Brain pericyte (primary cell): ENCODE data around the gene SBK2.

Experiments
- DNase-seq: peaks from one replicate; pipeline ENCODE4 v3.0.0-alpha.2; 2012; ENCODE audit warnings: low read depth, low spot score

SBK2 gene

DNA sequence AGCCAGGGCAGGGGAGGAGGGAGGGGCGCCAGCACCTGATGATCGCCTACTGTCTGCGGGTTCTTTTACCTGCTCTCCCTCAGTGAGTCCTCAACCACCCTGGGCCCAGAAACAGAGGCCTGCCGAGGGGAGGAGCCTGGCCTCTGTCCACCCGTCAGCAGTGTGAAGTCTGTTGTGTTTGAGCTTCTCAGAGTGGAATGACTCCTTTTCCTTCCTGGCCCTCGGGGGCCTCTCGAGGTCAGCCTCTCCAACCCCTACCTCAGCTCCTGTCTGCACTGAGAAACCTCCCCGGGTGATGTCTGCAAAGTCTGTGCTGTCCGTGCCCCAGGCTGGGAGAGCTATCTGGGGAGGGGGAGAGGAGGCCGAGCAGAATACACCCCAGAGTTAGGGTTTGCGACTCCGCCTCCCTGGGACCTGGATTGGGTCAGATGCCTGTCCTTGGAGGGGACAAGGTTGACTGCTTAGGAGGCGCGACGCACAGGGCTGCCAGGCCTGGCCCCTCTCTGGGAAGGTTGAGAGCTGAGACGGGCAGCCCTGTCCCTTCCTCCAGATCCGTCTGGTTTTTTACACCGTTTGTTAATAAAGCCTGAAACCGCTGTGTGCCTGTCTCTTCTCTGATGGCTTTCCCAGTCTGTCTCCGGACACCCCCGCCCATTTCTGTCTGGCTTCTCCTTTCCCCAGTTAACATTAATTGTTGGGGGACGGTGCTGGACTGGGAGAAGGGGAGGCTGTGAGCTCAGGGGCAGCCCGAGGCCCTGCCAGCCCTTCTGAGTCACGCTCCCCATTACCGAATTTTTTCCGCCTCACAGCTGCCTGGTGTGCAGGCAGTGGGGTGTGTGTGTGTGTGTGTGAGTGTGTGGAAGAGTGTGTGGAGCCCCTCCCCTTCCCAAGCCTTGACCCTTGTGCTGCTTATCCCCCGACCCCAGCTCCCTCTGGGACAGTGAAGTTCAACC, 49.7 kb downstream of the SBK2 start:
- DNase-seq: peak; percentile 63

DNA sequence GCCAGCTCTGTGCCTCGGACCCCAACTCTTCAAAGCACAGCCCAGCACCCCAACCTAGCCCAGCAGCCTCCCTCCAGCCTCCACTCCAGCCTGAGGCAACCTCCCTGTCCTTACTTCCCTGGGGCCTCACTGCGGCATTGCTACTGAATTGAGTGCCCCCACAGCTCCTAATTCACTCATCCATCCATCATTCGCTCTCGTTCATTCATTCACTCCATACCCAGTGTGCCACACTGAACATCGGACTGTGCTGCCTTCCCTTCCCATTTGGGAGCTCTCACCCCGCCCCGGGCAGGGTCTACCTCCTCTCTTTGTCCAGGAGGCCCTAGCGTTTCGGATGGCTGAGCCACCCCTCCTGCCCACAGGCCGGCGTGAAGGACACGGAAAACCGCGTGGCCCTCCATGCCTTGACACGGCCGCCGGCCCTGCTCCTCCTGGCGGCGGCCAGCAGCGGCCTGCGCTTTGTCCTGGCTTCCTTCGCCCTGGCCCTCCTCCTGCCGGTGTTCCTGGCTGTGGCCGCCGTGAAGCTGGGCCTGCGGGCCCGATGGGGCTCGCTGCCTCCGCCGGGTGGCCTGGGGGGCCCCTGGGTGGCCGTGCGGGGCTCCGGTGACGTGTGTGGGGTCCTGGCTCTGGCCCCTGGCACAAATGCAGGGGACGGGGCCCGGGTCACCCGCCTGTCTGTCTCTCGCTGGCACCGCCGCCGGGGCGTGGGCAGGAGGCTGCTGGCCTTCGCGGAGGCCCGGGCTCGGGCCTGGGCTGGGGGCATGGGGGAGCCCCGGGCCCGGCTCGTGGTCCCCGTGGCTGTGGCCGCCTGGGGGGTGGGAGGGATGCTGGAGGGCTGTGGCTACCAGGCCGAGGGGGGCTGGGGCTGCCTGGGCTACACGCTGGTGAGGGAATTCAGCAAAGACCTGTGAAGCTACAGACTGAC, 50.6 kb downstream of the SBK2 start:
- DNase-seq: no peak

DNA sequence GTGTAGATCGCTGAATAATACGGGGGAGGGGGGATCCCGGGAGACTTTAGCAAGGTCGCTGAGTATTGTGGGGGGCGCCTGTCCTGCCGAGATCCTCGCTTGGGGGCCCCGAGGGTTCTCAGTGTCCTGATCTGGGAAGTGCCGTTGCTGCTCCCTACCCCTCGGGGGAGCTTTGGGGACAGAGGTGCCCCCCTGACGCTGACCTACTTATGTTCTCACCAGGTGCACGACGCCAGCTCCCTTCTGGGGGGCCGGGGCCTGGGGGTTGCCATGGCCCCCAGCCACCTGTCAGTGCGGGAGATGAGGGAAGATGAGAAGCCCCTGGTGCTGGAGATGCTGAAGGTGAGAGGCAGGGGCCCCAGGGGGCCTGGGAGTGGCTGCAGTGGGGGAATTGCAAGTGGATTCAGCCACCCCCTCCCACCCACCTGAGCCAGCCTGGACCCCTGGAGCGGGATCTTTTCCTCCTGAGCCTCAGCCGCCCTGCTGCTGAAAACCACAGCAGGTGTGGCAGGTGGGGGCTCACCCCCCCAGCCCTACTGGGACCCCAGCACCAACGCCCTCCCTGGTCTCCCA, 51.4 kb downstream of the SBK2 start:
- no peak for DNase-seq

DNA sequence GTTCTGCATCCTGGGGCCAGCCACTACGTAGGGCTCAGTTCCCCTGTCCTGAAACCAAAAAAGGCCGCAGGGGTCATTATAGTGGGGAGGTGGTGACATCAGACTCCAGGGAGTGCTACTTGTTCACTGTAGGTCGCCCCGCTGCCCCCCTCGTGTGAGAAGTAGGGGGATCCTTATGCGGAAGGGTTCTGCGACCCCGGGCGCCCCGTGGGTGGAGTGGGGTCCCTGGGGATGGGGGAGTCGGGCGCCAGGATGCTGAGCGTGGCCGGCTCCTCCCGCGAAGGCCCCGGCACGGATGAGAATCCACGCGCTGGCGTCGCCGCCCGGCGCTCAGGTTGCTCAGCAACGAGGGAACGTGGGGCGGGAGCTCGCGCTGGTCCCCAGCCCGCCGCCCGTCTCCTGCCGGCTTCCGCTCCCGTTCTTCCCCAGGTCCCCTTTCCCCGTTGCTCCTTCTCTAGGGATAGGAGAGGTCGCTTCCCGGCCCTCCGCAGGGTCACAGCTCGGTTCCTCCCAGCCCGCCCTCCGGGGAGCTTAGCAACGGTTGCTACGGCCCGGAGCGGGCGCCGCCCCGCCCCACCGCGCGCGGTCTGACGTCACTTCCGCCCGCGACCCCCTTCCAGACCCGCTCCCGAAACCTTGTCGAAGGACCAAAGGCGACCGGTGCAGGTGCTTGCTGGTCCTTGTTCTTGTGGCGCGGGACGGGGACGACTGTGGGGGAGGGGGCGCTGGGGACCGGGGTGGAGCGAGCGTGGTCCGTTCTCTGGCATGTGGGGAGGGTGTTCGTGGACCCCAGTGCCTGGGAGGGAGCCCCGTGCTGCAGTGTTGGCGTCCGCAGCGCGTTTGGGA, 52.1 kb downstream of the SBK2 start, which contains the start of gene NAT14:
NAT14 (plus strand) TSS at position 596 of the 846 bp plus-strand sequence. CDS start 521 bp downstream, outside the sequence.
- DNase-seq: no peak

DNA sequence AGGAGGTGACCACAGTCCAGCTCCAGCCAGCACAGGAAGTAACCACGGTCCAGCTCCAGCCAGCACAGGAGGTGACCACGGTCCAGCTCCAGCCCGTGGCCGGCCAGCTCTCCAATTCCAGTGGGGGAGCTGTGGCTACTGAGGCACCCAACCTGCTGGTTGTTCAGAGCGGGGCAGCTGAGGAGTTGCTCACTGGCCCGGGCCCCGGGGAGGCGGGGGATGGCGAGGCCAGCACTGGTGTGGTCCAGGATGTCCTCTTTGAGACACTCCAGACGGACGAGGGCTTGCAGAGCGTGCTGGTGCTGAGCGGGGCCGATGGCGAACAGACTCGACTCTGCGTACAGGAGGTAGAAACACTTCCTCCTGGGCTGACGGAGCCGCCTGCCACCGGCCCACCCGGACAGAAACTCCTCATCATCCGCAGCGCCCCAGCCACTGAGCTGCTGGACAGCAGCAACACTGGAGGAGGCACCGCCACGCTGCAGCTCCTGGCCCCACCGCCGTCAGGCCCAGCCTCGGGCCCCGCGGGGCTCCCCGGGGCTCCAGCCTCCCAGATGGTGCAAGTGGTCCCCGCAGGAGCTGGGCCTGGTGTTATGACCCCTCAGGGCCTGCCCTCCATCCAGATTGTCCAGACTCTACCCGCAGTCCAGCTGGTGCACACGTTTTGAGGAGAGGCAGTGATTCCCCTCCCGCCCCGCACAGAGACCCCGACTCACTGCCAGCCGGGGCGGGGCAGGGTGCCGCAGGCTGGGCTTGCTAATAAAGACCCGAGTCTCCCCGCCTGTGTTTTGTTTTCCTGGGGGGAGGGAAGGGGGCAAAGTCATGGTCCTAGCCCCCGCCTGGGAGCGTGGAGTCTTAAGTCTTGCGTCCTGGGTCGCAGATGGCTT, 53.0 kb downstream of the SBK2 start:
- no peak for DNase-seq

DNA sequence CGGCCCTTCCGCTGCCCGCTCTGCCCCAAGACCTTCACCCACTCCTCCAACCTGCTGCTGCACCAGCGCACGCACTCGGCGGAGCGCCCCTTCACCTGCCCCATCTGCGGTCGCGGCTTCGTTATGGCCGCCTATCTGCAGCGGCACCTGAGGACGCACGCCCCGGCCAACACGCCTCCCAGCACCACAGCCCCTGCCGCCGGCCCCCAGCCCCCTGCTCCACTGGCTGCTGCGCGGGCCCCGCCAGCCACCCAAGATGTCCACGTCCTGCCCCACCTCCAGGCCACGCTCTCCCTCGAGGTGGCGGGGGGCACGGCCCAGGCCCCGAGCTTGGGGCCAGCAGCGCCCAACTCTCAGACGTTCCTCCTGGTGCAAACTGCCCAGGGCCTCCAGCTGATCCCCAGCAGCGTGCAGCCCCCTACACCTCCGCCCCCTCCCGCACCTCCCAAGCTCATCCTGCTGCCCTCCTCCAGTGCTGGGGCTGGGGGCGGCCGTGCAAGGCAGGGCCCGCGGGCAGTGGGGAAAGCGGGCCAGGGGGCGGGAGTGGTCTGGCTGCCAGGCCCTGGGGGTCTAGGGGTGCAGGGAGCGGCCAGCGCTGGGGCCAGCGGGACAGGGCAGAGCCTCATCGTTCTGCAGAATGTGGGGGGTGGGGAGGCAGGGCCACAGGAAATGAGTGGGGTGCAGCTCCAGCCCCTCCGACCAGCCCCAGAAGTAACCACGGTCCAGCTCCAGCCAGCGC, 53.8 kb downstream of the SBK2 start:
- no peak for DNase-seq

DNA sequence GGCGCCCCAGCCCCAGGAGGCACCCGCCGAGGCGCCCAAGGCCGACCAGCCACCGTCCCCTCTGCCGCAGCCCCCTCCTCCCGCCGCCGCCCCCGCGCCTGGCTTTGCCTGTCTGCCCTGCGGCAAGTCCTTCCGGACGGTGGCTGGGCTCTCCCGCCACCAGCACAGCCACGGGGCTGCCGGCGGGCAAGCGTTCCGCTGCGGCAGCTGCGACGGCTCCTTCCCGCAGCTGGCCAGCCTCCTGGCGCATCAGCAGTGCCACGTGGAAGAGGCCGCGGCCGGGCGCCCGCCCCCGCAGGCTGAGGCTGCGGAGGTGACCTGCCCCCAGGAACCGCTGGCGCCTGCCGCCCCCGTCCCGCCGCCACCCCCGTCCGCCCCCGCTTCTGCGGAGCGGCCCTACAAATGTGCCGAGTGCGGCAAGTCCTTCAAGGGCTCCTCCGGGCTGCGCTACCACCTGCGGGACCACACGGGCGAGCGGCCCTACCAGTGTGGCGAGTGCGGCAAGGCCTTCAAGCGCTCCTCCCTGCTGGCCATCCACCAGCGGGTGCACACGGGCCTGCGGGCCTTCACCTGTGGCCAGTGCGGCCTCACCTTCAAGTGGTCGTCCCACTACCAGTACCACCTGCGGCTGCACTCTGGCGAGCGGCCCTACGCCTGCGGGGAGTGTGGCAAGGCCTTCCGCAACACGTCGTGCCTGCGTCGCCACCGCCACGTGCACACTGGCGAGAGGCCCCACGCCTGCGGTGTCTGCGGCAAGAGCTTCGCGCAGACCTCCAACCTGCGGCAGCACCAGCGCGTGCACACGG, 54.6 kb downstream of the SBK2 start:
- DNase-seq: no peak

DNA sequence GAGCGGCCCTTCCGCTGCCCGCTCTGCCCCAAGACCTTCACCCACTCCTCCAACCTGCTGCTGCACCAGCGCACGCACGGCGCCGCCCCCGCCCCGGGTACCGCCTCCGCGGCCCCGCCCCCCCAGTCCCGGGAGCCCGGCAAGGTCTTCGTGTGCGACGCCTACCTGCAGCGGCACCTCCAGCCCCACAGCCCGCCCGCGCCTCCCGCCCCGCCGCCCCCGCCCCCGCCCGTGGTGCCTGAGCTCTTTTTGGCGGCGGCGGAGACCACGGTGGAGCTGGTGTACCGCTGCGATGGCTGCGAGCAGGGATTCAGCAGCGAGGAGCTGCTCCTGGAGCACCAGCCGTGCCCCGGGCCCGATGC, 55.2 kb downstream of the SBK2 start:
- no peak for DNase-seq

DNA sequence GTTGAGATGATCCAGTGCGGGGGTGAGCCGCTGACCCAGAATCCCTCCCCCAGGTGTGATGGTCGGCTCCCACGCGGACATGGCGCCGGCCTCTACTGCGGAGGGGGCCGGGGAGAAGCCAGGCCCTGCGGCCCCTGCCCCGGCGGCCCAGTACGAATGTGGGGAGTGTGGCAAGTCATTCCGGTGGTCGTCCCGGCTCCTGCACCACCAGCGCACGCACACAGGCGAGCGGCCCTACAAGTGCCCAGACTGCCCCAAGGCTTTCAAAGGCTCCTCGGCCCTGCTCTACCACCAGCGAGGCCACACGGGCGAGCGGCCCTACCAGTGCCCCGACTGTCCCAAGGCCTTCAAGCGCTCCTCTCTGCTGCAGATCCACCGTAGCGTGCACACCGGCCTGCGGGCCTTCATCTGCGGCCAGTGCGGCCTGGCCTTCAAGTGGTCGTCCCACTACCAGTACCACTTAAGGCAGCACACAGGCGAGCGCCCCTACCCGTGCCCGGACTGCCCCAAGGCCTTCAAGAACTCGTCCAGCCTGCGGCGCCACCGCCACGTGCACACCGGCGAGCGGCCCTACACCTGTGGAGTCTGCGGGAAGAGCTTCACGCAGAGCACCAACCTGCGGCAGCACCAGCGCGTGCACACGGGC, 55.7 kb downstream of the SBK2 start:
- DNase-seq: no peak

DNA sequence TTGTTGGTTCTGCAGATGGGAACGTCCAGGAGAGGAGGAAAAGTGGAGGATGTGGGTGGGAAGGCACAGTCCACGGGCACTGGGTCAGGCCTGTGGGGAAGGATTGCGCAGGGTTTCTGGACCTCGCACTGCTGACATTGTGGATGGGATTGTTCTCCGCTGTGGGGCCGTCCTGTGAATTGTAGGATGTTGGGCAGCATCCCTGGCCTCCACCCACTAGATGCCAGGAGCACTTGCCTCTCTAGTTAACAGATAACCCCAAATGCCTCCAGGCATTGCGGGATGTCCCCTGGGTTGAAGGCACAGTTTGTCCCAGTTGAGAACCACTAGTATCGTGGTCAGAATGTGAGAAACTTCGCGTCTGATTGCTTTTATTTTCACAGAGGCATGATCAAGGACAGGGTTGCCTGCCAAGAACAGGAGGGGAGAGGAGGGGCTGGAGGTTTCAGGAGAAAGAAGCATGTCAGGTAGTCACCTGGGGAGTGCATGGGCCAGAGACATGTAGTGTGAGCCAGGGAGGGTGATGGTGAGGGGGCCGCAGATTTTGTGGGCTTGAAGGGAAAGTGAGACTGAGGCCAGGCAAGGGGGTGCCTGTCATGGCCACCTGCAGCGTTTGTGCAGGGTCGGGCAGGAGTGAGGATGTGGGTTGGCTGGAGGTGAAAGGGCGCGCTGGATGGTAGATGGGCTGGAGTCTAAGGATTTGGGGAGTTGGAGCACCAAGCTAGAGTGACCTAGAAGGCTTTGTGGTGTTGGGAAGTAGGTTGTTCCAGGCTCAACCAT, 57.3 kb downstream of the SBK2 start:
- no peak for DNase-seq

DNA sequence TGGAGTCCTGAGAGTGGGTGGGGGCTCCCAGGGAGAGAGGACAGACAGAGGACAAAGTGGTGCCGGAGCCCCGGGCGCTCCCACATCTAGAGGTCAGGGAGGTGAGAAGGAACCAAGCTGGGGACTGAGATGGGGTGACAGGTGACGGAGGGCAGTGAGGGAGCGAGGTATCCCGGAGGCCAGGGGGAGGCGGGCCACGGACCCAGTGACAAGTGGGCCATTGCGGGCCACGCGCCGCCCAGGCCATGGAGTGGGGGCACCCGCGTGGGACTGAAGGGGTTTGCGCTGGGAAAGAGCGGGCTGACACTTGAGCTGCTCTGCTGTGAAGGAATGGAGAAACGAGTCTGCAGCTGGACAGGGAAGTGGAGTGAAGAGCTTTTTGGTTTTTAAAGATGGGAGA, 57.9 kb downstream of the SBK2 start:
- no peak for DNase-seq
